NCI-H2171 treated with DMSO at 0.1 percent for 48 hours (cell line): ENCODE measurements around the gene DPP4.

Experiments used
- DNase-seq: peaks from one replicate; lab custom pipeline; 2025; lab: John Stamatoyannopoulos, UW

The DPP4 gene

GRCh38 chr2:162085090-162085891 lies 11.3 kb upstream of the DPP4 start:
- no peak for DNase-seq

- DNase-seq: no peak
Observed at GRCh38 chr2:162084536-162084935, 10.5 kb upstream of the DPP4 start.

- no peak for DNase-seq
Observed at GRCh38 chr2:162082681-162083080, 8.7 kb upstream of the DPP4 start.

GRCh38 chr2:162082036-162082435 lies 8.0 kb upstream of the DPP4 start:
- no peak for DNase-seq

GRCh38 chr2:162079514-162079913 lies 5.5 kb upstream of the DPP4 start:
- DNase-seq: no peak

- DNase-seq: no peak
Observed at GRCh38 chr2:162075689-162076132, 1.7 kb upstream of the DPP4 start.

- no peak for DNase-seq
Observed at GRCh38 chr2:162074928-162075688, 1.1 kb upstream of the DPP4 start.

GRCh38 chr2:162074632-162074895 lies 549 bp upstream of the DPP4 start:
- DNase-seq: no peak

GRCh38 chr2:162072976-162073887 lies 783 bp downstream of the DPP4 start:
- DNase-seq: no peak

- DNase-seq: no peak
Observed at GRCh38 chr2:162072181-162072702, 1.8 kb downstream of the DPP4 start.

GRCh38 chr2:162071001-162071400 lies 3.0 kb downstream of the DPP4 start:
- no peak for DNase-seq

- DNase-seq: no peak
Observed at GRCh38 chr2:162070228-162070936, 3.6 kb downstream of the DPP4 start.

GRCh38 chr2:162069267-162069903 lies 4.6 kb downstream of the DPP4 start:
- DNase-seq: no peak

GRCh38 chr2:162067596-162067995 lies 6.4 kb downstream of the DPP4 start:
- no peak for DNase-seq

- DNase-seq: no peak
Observed at GRCh38 chr2:162065767-162066166, 8.2 kb downstream of the DPP4 start.

- DNase-seq: no peak
Observed at GRCh38 chr2:162063899-162064298, 10.1 kb downstream of the DPP4 start.

- DNase-seq: no peak
Observed at GRCh38 chr2:162063281-162063680, 10.7 kb downstream of the DPP4 start.

- no peak for DNase-seq
Observed at GRCh38 chr2:162062559-162062958, 11.5 kb downstream of the DPP4 start.

- DNase-seq: no peak
Observed at GRCh38 chr2:162061021-162061420, 13.0 kb downstream of the DPP4 start.

GRCh38 chr2:162060532-162060931 lies 13.5 kb downstream of the DPP4 start:
- DNase-seq: no peak
